ENCODE measurements around the gene DTYMK.

DNA sequence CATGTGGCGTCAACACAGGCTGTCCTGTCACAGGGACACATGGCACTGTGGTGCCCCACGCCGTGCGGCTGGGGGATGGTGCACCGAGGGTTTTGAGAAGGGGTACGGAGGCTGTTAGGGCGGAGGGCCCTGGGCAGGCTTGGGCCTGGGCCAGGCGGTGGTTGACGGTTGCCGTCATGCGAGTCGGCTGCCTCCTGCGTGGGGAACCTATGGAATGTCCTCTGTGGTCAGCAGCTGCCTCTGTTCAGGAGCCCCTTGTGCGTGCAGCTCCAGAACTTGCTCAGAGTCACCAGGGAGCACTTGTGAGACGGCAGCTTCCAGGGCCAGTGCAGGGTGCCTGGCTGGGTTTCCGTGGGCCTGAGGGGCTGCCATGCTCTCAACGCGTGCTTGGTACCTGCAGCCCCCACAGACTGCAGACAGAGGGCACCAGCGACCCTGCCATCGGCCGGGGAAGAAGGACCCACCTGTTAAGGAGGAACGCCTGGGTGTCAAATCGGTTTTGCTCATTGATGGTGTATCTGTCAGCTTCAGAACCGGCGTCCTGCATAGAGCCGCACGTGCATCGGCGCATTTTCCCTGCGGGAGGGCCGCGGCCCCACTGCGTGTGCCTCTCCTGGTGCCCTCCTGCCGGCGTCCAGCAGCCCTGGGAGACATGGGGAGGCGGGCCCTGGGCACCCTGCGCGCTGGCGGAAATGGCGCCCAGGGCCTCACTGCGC is 37.8 kb upstream of the DTYMK start:
- TF ChIP-seq POLR2A (IDR thresholded peaks at IDR 0.05; ENCODE audit: low read length) = no peak
- no peak for TF ChIP-seq GATA1 (IDR thresholded peaks at IDR 0.05; ENCODE audit: low read depth, low read length)
